Iris pigment epithelial cell (primary cell): ENCODE measurements around the gene MAMSTR.
"Not testable (repeated sequence)": the region's sequence is repeated elsewhere in the genome, so short reads cannot be mapped to it uniquely, and the experiment has no call there.

ENCODE experiments used
- DNase-seq: peaks from one replicate; pipeline ENCODE4 v3.0.0-alpha.2; 2011; ENCODE audit warnings: low read depth

MAMSTR gene

DNA sequence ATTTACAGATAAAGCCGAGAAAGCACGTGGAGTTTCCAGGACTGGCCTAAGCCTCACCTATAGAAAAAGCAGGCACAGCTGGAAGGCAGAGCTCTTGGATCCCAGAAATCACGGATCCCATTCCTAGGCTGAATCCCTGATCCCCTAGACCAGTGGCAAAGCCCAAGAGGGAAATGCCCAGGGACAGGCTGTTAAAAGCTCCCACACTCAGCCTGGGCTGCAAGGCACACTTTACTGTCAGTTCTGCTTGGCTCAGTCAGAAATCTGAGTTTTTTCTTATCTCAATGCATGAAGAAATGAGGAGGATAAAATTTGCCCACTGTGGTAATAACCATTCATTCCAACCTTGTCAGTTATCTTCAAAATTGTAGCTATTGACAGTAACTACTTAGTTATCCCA is 31.7 kb downstream of the MAMSTR start:
- no peak for DNase-seq

DNA sequence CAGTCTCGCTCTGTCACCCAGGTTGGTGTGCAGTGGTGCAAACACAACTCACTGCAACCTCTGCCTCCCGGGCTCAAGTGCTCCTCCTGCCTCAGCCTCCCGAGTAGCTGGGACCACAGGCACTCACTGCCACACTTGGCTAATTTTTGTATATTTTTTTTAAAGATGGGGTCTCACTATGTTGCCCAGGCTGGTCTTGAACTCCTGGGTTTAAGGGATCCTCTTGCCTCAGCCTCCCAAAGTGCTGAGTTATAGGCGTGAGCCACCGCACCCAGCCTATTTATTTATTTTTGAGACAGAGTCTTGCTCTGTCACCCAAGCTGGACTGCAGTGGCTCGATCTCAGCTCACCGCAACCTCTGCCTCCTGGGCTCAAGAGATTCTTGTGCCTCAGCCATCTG is 32.9 kb downstream of the MAMSTR start:
- DNase-seq, result not testable (repeated sequence)

- DNase-seq, result peak; percentile 14
These were observed 33.4 kb downstream of the MAMSTR start for GRCh38 chr19:48686088-48686487.

- no peak for DNase-seq
These were observed 33.9 kb downstream of the MAMSTR start for GRCh38 chr19:48685583-48685982.

DNA sequence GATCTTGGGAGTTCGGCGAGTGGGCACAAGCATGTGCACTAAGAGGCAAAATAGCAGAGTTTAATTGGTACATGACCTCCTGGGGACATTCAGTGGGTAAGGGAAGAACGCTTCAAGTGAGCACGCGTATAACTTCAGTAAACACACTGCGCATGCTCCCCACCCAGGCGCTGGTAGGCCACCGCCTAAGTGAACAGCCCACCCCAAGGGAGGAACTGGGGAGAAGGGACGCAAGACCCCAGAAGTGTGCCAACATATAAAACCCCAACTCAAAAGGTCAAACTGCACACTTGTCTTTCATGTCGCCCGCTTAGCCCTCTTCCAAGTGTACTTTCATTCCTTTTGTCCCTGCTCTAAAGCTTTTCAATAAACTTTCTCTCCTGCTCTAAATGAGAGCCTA is 36.2 kb downstream of the MAMSTR start:
- DNase-seq, result peak; percentile 33

GRCh38 chr19:48681127-48681470 is 38.4 kb downstream of the MAMSTR start:
- DNase-seq, result peak; percentile 69

- no peak for DNase-seq
These were observed 38.9 kb downstream of the MAMSTR start for GRCh38 chr19:48680436-48681126.

DNA sequence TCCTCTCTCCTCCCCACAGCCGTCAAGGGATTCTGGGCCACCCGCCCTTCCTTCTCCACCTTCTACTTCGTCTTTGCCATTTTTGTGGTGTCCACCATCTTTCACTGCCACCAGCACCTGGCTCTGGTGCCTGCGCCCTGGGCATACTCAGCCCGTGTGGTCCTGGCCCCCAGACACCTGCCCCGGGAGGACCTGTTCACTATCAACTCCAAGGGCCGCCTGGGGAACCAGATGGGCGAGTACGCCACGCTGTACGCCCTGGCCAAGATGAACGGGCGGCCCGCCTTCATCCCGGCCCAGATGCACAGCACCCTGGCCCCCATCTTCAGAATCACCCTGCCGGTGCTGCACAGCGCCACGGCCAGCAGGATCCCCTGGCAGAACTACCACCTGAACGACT is 39.5 kb downstream of the MAMSTR start:
- DNase-seq, result not testable (repeated sequence)

- no peak for DNase-seq
These were observed 41.3 kb downstream of the MAMSTR start for GRCh38 chr19:48678201-48678600.

- no peak for DNase-seq
These were observed 42.6 kb downstream of the MAMSTR start for GRCh38 chr19:48676887-48677286.

DNA sequence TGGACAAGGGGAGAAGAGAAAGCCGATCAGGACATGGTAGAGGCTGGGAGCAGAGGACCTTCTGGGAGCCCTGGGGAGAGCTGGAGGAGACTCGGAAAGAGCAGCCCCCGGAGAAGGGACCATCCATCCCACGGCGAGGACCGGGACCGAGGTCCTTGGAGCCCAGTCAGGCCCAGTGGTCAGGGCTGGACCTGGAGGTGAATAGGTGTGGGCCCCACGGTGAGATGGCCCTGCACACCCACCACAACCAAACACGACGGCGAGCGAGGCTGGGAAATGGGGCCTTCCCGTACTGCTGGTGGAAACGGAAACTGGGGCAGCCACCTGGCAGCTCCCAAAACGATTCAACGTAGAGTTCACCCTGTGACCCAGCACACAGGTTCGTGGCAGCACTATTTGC is 43.0 kb downstream of the MAMSTR start:
- DNase-seq, result no peak

GRCh38 chr19:48674921-48675824 is 44.4 kb downstream of the MAMSTR start:
- DNase-seq, result peak; percentile 71

GRCh38 chr19:48674216-48674809 is 45.2 kb downstream of the MAMSTR start:
- DNase-seq, result no peak

DNA sequence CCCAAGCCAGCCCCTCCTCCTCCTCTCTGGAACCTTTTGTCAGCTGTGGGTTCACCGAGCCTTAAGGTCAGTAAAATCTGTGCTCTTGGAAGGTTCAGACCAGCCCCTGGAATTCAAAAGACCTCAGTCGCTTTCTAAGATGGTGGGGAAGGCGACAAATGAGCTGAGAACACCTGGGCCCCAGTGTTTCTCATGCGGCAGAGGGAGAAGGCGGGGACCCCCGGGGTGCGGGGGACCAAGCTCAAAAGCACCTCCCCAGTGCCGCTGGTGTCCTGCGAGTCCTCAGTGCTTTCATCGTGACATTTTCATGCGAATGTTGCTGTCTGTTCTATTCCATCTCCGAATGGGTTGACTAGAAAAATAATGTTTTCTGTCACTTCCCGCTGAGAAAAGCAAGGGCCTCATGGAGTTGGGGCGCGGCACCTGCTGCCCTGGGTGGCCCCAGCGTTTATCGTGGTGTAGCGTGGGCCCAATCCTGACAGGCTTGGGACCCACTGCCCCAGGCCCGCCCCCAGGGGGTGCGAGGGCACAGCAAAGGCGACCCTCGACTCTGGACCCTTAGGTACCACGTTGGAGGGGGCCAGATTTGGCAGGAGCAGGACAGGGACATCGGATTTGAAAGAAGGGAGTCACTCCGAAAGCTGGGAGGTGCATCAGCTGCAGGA is 46.0 kb downstream of the MAMSTR start:
- DNase-seq, result no peak

- no peak for DNase-seq
These were observed 46.5 kb downstream of the MAMSTR start, which contains the start of gene NTN5 for GRCh38 chr19:48672994-48673393. Gene NTN5 (minus strand): TSS chr19:48673017. CDS start chr19:48670986, 2,031 bp downstream.

GRCh38 chr19:48671446-48671995 is 48.0 kb downstream of the MAMSTR start:
- no peak for DNase-seq

- no peak for DNase-seq
These were observed 48.7 kb downstream of the MAMSTR start for GRCh38 chr19:48670699-48671445.

GRCh38 chr19:48669903-48670668 is 49.4 kb downstream of the MAMSTR start:
- no peak for DNase-seq

DNA sequence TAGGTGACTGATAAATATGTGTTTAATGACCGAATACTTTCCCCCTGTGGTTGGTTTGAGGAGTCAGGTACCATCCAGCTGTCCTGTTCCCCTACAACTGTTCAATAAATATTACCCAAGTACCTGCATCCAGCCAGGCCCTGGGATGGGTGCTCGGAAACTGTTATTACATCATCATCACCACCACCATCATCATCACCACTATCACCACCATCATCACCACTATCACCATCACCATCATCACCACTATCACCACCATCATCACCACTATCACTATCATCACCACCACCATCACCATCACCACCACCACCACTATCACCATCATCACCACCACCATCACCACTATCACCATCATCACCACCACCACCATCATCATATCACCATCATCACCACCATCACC is 50.8 kb downstream of the MAMSTR start:
- DNase-seq, result no peak

DNA sequence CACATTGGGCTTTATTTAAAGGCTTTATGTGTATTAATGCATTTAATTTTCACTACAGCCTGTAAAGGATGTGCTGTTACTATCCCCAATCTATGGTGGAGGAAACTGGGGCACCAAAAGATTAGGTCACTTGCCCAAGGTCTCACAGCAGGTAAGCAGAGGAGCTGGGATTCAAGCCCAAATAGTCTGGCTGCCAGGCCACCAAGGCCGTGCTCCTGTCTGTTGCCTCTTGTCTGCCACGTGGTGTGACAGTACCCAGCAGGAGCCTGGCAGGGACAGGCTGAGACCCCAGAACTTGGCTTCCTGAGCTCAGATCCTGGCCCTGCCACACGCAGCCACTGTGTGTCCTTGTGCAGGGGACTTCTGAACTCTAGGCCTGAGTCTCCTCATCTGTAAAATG is 51.2 kb downstream of the MAMSTR start:
- no peak for DNase-seq

GRCh38 chr19:48665786-48666185 is 53.7 kb downstream of the MAMSTR start:
- no peak for DNase-seq
